ENCODE results near the gene SLC12A9.
"Not testable (repeated sequence)": the region's sequence is repeated elsewhere in the genome, so short reads cannot be mapped to it uniquely, and the experiment has no call there.

SLC12A9 gene

GRCh38 chr7:100804681-100805431, 47.7 kb upstream of the SLC12A9 start:
- Histone ChIP-seq H3K4me3 (ENCODE audit: low read length) (no peak overlapping the region), H3K9me2 (replicated peaks; ENCODE audit: control insufficient read depth, low read length) (no peaks in the 10 kb centered on the region), H3K79me2 (ENCODE audit: control insufficient read depth, low read length) (no peaks in the 10 kb centered on the region), H4K20me1 (ENCODE audit: control insufficient read depth, insufficient read depth, low read depth, low read length) (no peaks in the 10 kb centered on the region), H3K36me3 (ENCODE audit: control insufficient read depth, low read length) (no peaks in the 10 kb centered on the region), H3K27me3 (ENCODE audit: control insufficient read depth, low read length) (peaks cover 16% of the 10 kb centered on the region), H3K27ac (ENCODE audit: low read depth, low read length) (no peak overlapping the region), H3F3A (ENCODE audit: control insufficient read depth, insufficient read depth) (no peaks in the 10 kb centered on the region), H3K4me1 (ENCODE audit: control insufficient read depth, low read length) (peaks cover 16% of the 10 kb centered on the region), H3K4me2 (ENCODE audit: low read length) (no peak overlapping the region), H3K9me3 (ENCODE audit: control insufficient read depth, insufficient read depth, low read length) (no peaks in the 10 kb centered on the region)
- TF ChIP-seq, protein P1, sequence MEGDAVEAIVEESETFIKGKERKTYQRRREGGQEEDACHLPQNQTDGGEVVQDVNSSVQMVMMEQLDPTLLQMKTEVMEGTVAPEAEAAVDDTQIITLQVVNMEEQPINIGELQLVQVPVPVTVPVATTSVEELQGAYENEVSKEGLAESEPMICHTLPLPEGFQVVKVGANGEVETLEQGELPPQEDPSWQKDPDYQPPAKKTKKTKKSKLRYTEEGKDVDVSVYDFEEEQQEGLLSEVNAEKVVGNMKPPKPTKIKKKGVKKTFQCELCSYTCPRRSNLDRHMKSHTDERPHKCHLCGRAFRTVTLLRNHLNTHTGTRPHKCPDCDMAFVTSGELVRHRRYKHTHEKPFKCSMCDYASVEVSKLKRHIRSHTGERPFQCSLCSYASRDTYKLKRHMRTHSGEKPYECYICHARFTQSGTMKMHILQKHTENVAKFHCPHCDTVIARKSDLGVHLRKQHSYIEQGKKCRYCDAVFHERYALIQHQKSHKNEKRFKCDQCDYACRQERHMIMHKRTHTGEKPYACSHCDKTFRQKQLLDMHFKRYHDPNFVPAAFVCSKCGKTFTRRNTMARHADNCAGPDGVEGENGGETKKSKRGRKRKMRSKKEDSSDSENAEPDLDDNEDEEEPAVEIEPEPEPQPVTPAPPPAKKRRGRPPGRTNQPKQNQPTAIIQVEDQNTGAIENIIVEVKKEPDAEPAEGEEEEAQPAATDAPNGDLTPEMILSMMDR (IDR thresholded peaks at IDR 0.05; ENCODE audit: low read depth, low read length, poor library complexity, severe bottlenecking), result no peak
- TF ChIP-seq EZH2phosphoT487 (IDR thresholded peaks at IDR 0.05; ENCODE audit: borderline replicate concordance, low read length), result no peak

DNA sequence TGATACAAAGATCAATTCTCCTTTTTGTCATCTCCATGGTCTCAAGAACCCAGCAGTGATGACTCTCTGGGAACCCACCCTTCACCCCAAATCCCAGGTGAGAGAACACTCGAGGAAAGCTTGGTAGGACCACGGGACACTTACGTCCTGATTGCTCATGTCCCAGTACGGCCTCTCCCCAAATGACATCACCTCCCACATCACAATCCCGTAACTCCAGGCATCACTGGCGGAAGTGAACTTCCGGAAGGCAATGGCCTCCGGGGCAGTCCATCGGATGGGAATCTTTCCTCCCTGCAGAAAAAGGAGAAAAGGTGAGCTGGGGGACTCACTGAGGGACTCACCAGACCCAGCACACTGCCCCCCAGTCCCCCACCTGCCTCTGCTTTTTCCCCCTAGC, 46.2 kb upstream of the SLC12A9 start:
- H3K4me1 ChIP-seq (ENCODE audit: control insufficient read depth, low read length), result peaks cover 15% of the 10 kb centered on the region
- no peak overlapping the region for H3K27ac ChIP-seq (ENCODE audit: low read depth, low read length)
- TF ChIP-seq EZH2phosphoT487 (IDR thresholded peaks at IDR 0.05; ENCODE audit: borderline replicate concordance, low read length), result no peak
- TF ChIP-seq, protein P1 (IDR thresholded peaks at IDR 0.05; ENCODE audit: low read depth, low read length, poor library complexity, severe bottlenecking), result no peak
- no peak overlapping the region for H3K4me3 ChIP-seq (ENCODE audit: low read length)
- no peaks in the 10 kb centered on the region for H3F3A ChIP-seq (ENCODE audit: control insufficient read depth, insufficient read depth)
- no peaks in the 10 kb centered on the region for H3K9me3 ChIP-seq (ENCODE audit: control insufficient read depth, insufficient read depth, low read length)
- H3K4me2 ChIP-seq (ENCODE audit: low read length), result no peak overlapping the region
- H3K79me2 ChIP-seq (ENCODE audit: control insufficient read depth, low read length), result no peaks in the 10 kb centered on the region
- no peaks in the 10 kb centered on the region for H3K9me2 ChIP-seq (replicated peaks; ENCODE audit: control insufficient read depth, low read length)
- no peaks in the 10 kb centered on the region for H3K36me3 ChIP-seq (ENCODE audit: control insufficient read depth, low read length)
- no peaks in the 10 kb centered on the region for H4K20me1 ChIP-seq (ENCODE audit: control insufficient read depth, insufficient read depth, low read depth, low read length)
- peaks cover 11% of the 10 kb centered on the region for H3K27me3 ChIP-seq (ENCODE audit: control insufficient read depth, low read length)

DNA sequence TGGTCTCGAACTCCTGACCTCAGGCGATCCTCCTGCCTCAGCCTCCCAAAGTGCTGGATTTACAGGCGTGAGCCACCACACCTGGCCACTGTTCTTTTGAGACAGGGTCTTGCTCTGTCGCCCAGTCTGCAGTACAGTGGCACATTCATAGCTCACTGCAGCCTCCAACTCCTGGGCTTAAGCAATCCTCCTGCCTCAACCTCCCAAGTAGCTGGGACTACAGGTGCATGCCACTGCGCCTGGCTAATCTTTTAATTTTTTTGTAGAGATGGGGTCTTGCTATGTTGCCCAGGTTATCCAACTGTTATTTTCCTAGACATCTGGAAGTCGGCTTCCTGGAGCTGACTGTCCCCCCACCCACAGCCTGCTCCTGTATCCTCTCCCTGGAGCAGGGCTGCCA, 45.6 kb upstream of the SLC12A9 start:
- H3K9me3 ChIP-seq (ENCODE audit: control insufficient read depth, insufficient read depth, low read length); H3K79me2 ChIP-seq (ENCODE audit: control insufficient read depth, low read length); H3K4me2 ChIP-seq (ENCODE audit: low read length); H3K9me2 ChIP-seq (replicated peaks; ENCODE audit: control insufficient read depth, low read length); H3F3A ChIP-seq (ENCODE audit: control insufficient read depth, insufficient read depth); H3K4me3 ChIP-seq (ENCODE audit: low read length); H4K20me1 ChIP-seq (ENCODE audit: control insufficient read depth, insufficient read depth, low read depth, low read length); H3K27ac ChIP-seq (ENCODE audit: low read depth, low read length); H3K27me3 ChIP-seq (ENCODE audit: control insufficient read depth, low read length); H3K36me3 ChIP-seq (ENCODE audit: control insufficient read depth, low read length): not testable (repeated sequence)
- H3K4me1 ChIP-seq (ENCODE audit: control insufficient read depth, low read length), result peaks cover 15% of the 10 kb centered on the region

DNA sequence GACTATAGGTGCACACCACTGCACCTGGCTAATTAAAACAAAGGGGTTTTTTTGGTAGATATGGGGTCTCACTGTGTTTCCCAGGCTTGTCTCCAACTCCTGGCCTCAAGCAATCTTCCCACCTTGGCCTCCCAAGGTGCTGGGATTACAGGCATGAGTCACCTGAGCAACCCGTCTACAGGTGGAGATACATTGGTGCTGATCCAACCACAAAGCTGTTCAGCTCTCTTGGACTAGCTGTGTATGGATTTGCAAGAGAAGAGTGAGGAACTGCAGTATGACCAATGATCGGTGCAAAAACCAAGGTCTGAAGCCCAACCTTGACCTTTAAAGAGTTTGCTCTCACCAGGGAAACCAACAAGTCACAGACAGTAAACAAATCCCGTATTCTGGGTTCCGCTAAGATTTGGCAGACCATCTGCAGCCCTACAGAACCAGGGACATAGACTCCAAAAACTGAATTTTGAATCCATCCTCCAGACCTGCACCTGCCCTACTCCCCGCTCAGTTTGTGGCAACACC, 44.1 kb upstream of the SLC12A9 start:
- peaks cover 6% of the 10 kb centered on the region for H3K4me1 ChIP-seq (ENCODE audit: control insufficient read depth, low read length)
- H3K27me3 ChIP-seq (ENCODE audit: control insufficient read depth, low read length), result peaks cover 1% of the 10 kb centered on the region
- no peaks in the 10 kb centered on the region for H3K9me2 ChIP-seq (replicated peaks; ENCODE audit: control insufficient read depth, low read length)
- H3F3A ChIP-seq (ENCODE audit: control insufficient read depth, insufficient read depth), result no peaks in the 10 kb centered on the region
- H3K9me3 ChIP-seq (ENCODE audit: control insufficient read depth, insufficient read depth, low read length), result no peaks in the 10 kb centered on the region
- H3K4me3 ChIP-seq (ENCODE audit: low read length), result no peak overlapping the region
- H3K4me2 ChIP-seq (ENCODE audit: low read length), result no peak overlapping the region
- H3K27ac ChIP-seq (ENCODE audit: low read depth, low read length), result no peak overlapping the region
- no peaks in the 10 kb centered on the region for H4K20me1 ChIP-seq (ENCODE audit: control insufficient read depth, insufficient read depth, low read depth, low read length)
- no peaks in the 10 kb centered on the region for H3K79me2 ChIP-seq (ENCODE audit: control insufficient read depth, low read length)
- no peaks in the 10 kb centered on the region for H3K36me3 ChIP-seq (ENCODE audit: control insufficient read depth, low read length)
- no peak for TF ChIP-seq EZH2phosphoT487 (IDR thresholded peaks at IDR 0.05; ENCODE audit: borderline replicate concordance, low read length)
- TF ChIP-seq, protein P1 (IDR thresholded peaks at IDR 0.05; ENCODE audit: low read depth, low read length, poor library complexity, severe bottlenecking), result no peak
